Measurements from ENCODE around the gene PRKD2. TPM values are rescaled to one million over a fixed set of nuclear protein-coding genes. Genes with fewer than 3 reads are reported as not detected.
"Not testable (repeated sequence)": the region's sequence is repeated elsewhere in the genome, so short reads cannot be mapped to it uniquely, and the experiment has no call there.

PRKD2 gene
- total RNA-seq, 5 donors from 2014 or later (not counting 1 experiment from before 2014, with no cell fraction given), result 121 to 145 (median 138) TPM

DNA sequence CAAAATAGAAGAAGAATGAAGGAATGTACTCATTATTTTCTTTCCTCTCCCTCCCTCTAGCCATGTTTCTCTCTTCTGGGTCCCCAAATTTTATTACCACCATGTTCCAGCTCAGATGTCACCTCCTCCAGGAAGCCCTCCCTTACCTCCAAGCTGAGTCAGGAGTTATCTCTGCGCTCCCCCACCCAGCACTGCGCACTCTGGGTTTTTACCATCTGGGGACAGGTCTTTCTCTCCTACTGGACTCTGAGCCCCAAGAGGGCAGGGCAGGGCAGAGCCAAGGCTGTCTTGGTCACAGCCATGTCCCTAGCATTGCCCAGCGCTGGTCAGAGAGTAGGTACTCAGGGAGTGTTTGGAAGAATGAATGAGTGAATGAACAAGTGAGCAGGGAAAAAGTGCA is 83.8 kb downstream of the PRKD2 start:
- Histone ChIP-seq H3K36me3 (ENCODE audit: control insufficient read depth in 2 of 2, extremely low read depth in 1 of 2, insufficient read depth in 1 of 2, low read length in 1 of 2) (no peaks in the 10 kb centered on the region), H3K27me3 (replicated peaks in 1 of 2; ENCODE audit: control insufficient read depth in 2 of 2, extremely low read depth in 1 of 2, insufficient read depth in 2 of 2, low read length in 1 of 2) (peaks cover 0 to 46% of the 10 kb centered on the region in 2 experiments), H3K27ac (ENCODE audit: low read length) (peak overlapping the region; percentile 79), H3K4me3 (ENCODE audit: control insufficient read depth in 1 of 2, extremely low read depth in 1 of 2, low read length in 1 of 2) (peak overlapping the region in 1 of 2 donors; percentile 49), H3K9me3 (no peaks in the 10 kb centered on the region), H3K4me1 (ENCODE audit: control insufficient read depth in 1 of 2, extremely low read depth in 1 of 2, insufficient read depth in 2 of 2, low read length in 2 of 2) (peaks cover 20 to 40% of the 10 kb centered on the region in 2 experiments)
- DNase-seq, result no peak
- Mint-ChIP-seq H3K4me3 (peak overlapping the region in 2 of 3 donors; percentile 72 to 74), H3K4me1 (peaks cover 20 to 27% (median 23%) of the 10 kb centered on the region in 3 donors), H3K36me3 (no peaks in the 10 kb centered on the region), H3K27me3 (peaks cover 0 to 4% of the 10 kb centered on the region in 2 donors), H3K9me3 (no peaks in the 10 kb centered on the region), H3K27ac (peak overlapping the region in 1 of 2 donors; percentile 45)
- no peak for ATAC-seq (replicated peaks in 1 of 4)
- WGBS (ENCODE audit: insufficient coverage), result 79% methylated on average over 1 of the region's 3 CpGs
- ChIA-PET CTCF (interaction anchor here (0.6 to 2.2 kb wide), 5 partner anchors 18 to 28 kb away, joined by 3 to 12 read pairs (median 6); partner anchors contain the start of gene DACT3 (in 1 of the 2)), POLR2A (interaction anchor here in 1 of 2 donors (0.6 kb wide), 1 partner anchor 33 kb away, joined by 3 read pairs; no protein-coding TSS in a partner anchor)

- Histone ChIP-seq H3K27ac (ENCODE audit: low read length) (no peak overlapping the region), H3K4me3 (ENCODE audit: control insufficient read depth in 1 of 2, extremely low read depth in 1 of 2, low read length in 1 of 2) (no peak overlapping the region), H3K27me3 (replicated peaks in 1 of 2; ENCODE audit: control insufficient read depth in 2 of 2, extremely low read depth in 1 of 2, insufficient read depth in 2 of 2, low read length in 1 of 2) (peaks cover 0 to 51% of the 10 kb centered on the region in 2 experiments), H3K36me3 (ENCODE audit: control insufficient read depth in 2 of 2, extremely low read depth in 1 of 2, insufficient read depth in 1 of 2, low read length in 1 of 2) (no peaks in the 10 kb centered on the region), H3K9me3 (no peaks in the 10 kb centered on the region), H3K4me1 (ENCODE audit: control insufficient read depth in 1 of 2, extremely low read depth in 1 of 2, insufficient read depth in 2 of 2, low read length in 2 of 2) (peaks cover 17 to 31% of the 10 kb centered on the region in 2 experiments)
- Mint-ChIP-seq H3K27me3 (peaks cover 0 to 4% of the 10 kb centered on the region in 2 donors), H3K4me3 (no peak overlapping the region), H3K9me3 (no peaks in the 10 kb centered on the region), H3K27ac (no peak overlapping the region), H3K4me1 (peaks cover 23 to 32% (median 27%) of the 10 kb centered on the region in 3 donors), H3K36me3 (no peaks in the 10 kb centered on the region)
- CTCF ChIA-PET, result interaction anchor here in 1 of 2 donors (1.3 kb wide), 1 partner anchor 30 kb away, joined by 3 read pairs; the partner anchor contains the start of gene DACT3
- DNase-seq, result no peak
- POLR2A ChIA-PET, result interaction anchor here in 1 of 2 donors (0.7 kb wide), 1 partner anchor 102 kb away, joined by 3 read pairs; no protein-coding TSS in a partner anchor
- no peak for ATAC-seq (replicated peaks in 1 of 4)
- WGBS (ENCODE audit: insufficient coverage), result 83% methylated on average over 2 of the region's 6 CpGs
Observed at GRCh38 chr19:46631481-46631880, 85.4 kb downstream of the PRKD2 start.

DNA sequence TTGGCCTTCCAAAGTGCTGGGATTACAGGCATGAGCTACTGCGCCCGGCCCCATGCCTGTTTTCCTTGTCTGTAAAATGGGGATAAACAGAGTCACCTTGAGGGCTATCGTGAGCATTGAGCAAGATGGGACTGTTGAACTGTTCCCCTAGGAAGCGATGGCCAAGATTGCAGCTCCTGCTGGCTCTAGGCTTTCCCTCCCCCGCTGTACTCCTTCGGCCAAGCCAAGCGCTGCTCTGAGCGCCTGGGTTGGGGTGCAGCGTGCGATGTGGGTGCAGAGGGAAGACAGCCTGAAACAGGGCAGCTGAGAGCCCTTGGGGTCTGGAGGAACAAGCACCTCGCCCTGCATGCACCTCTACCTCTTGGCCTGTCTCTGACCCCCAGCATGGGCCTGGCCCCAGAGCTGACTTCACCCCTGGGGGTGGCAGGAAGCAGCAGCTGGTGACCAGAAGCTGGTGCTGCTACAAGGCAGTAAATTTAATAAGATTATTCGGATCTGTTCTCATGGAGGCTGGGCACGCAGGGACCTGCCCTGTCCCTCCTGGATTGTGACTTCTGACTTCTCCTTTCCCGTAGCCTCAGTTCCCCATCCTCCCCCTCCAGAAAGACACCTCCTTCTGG is 86.2 kb downstream of the PRKD2 start:
- Histone ChIP-seq H3K4me1 (ENCODE audit: control insufficient read depth in 1 of 2, extremely low read depth in 1 of 2, insufficient read depth in 2 of 2, low read length in 2 of 2) (peaks cover 14 to 26% of the 10 kb centered on the region in 2 experiments), H3K27me3 (replicated peaks in 1 of 2; ENCODE audit: control insufficient read depth in 2 of 2, extremely low read depth in 1 of 2, insufficient read depth in 2 of 2, low read length in 1 of 2) (peaks cover 0 to 55% of the 10 kb centered on the region in 2 experiments), H3K4me3 (ENCODE audit: control insufficient read depth in 1 of 2, extremely low read depth in 1 of 2, low read length in 1 of 2) (no peak overlapping the region), H3K27ac (ENCODE audit: low read length) (no peak overlapping the region), H3K9me3 (no peaks in the 10 kb centered on the region), H3K36me3 (ENCODE audit: control insufficient read depth in 2 of 2, extremely low read depth in 1 of 2, insufficient read depth in 1 of 2, low read length in 1 of 2) (no peaks in the 10 kb centered on the region)
- H3K4me1 Mint-ChIP-seq, result peaks cover 21 to 32% (median 25%) of the 10 kb centered on the region in 3 donors
- no peaks in the 10 kb centered on the region for H3K9me3 Mint-ChIP-seq
- ChIA-PET POLR2A (interaction anchor here in 1 of 2 donors (0.7 kb wide), 1 partner anchor 101 kb away, joined by 3 read pairs; no protein-coding TSS in a partner anchor), CTCF (interaction anchor here (0.7 to 1.3 kb wide), 3 partner anchors 19 to 92 kb away, joined by 3 to 5 read pairs (median 5); partner anchors contain the start of gene DACT3 (in 1 of the 2))
- H3K27me3 Mint-ChIP-seq, result peaks cover 0 to 4% of the 10 kb centered on the region in 2 donors
- WGBS (ENCODE audit: insufficient coverage), result 92% methylated on average over 12 of the region's 14 CpGs
- no peak overlapping the region for H3K27ac Mint-ChIP-seq
- no peak for DNase-seq
- no peak for ATAC-seq (replicated peaks in 1 of 4)
- no peak overlapping the region for H3K4me3 Mint-ChIP-seq
- H3K36me3 Mint-ChIP-seq, result no peaks in the 10 kb centered on the region

- Mint-ChIP-seq H3K4me3 (no peak overlapping the region), H3K9me3 (no peaks in the 10 kb centered on the region), H3K27ac (peak overlapping the region in 1 of 2 donors; percentile 66), H3K36me3 (no peaks in the 10 kb centered on the region), H3K27me3 (peaks cover 0 to 4% of the 10 kb centered on the region in 2 donors), H3K4me1 (peaks cover 24 to 41% (median 25%) of the 10 kb centered on the region in 3 donors)
- peaks cover 10 to 28% of the 10 kb centered on the region in 2 experiments for H3K4me1 ChIP-seq (ENCODE audit: control insufficient read depth in 1 of 2, extremely low read depth in 1 of 2, insufficient read depth in 2 of 2, low read length in 2 of 2)
- peaks cover 0 to 59% of the 10 kb centered on the region in 2 experiments for H3K27me3 ChIP-seq (replicated peaks in 1 of 2; ENCODE audit: control insufficient read depth in 2 of 2, extremely low read depth in 1 of 2, insufficient read depth in 2 of 2, low read length in 1 of 2)
- WGBS (ENCODE audit: insufficient coverage), result 93% methylated on average over 15 of the region's 15 CpGs
- no peak overlapping the region for H3K27ac ChIP-seq (ENCODE audit: low read length)
- H3K36me3 ChIP-seq (ENCODE audit: control insufficient read depth in 2 of 2, extremely low read depth in 1 of 2, insufficient read depth in 1 of 2, low read length in 1 of 2), result no peaks in the 10 kb centered on the region
- no peak overlapping the region for H3K4me3 ChIP-seq (ENCODE audit: control insufficient read depth in 1 of 2, extremely low read depth in 1 of 2, low read length in 1 of 2)
- ATAC-seq (replicated peaks in 1 of 4) (no peak), DNase-seq (no peak)
- ChIA-PET POLR2A (no interaction called here), CTCF (interaction anchor here in 1 of 2 donors (0.6 to 1.1 kb wide), 3 partner anchors 17 to 91 kb away, joined by 4 to 5 read pairs (median 5); no protein-coding TSS in a partner anchor)
- no peaks in the 10 kb centered on the region for H3K9me3 ChIP-seq
Observed at GRCh38 chr19:46629546-46630025, 87.3 kb downstream of the PRKD2 start.

DNA sequence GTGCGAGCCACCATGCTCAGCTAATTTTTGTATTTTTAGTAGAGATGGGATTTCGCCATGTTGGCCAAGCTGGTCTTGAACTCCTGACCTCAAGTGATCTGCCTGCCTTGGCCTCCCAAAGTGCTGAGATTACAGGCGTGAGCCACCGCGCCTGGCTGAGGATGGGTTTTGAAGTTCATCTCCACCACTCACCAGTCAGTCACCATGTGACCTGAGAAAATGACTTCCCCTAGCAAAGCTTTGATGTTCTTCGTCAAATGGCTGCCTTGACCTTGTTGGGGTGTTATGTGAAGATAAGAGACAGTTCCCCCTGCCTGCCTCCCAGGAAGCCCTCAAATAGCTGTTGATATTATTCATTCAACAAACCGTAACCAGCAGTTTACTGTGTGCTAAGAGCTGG is 87.9 kb downstream of the PRKD2 start:
- not testable (repeated sequence) for H3K4me3 ChIP-seq (ENCODE audit: control insufficient read depth in 1 of 2, extremely low read depth in 1 of 2, low read length in 1 of 2); H3K27ac ChIP-seq (ENCODE audit: low read length); DNase-seq; H3K4me3 Mint-ChIP-seq; H3K27me3 Mint-ChIP-seq; H3K36me3 ChIP-seq (ENCODE audit: control insufficient read depth in 2 of 2, extremely low read depth in 1 of 2, insufficient read depth in 1 of 2, low read length in 1 of 2); H3K9me3 Mint-ChIP-seq; H3K9me3 ChIP-seq; ATAC-seq (replicated peaks in 1 of 4); H3K27ac Mint-ChIP-seq; H3K36me3 Mint-ChIP-seq
- ChIA-PET POLR2A (interaction anchor here in 1 of 2 donors (0.6 kb wide), 1 partner anchor 1330 kb away, joined by 7 read pairs; no protein-coding TSS in a partner anchor), CTCF (interaction anchor here in 1 of 2 donors (0.6 kb wide), 1 partner anchor 39 kb away, joined by 4 read pairs; no protein-coding TSS in a partner anchor)
- peaks cover 0 to 54% of the 10 kb centered on the region in 2 experiments for H3K27me3 ChIP-seq (replicated peaks in 1 of 2; ENCODE audit: control insufficient read depth in 2 of 2, extremely low read depth in 1 of 2, insufficient read depth in 2 of 2, low read length in 1 of 2)
- H3K4me1 Mint-ChIP-seq, result peaks cover 25 to 46% (median 27%) of the 10 kb centered on the region in 3 donors
- H3K4me1 ChIP-seq (ENCODE audit: control insufficient read depth in 1 of 2, extremely low read depth in 1 of 2, insufficient read depth in 2 of 2, low read length in 2 of 2), result peaks cover 13 to 28% of the 10 kb centered on the region in 2 experiments
- WGBS (ENCODE audit: insufficient coverage), result no CpG with 5 or more reads among the region's 7 CpGs

DNA sequence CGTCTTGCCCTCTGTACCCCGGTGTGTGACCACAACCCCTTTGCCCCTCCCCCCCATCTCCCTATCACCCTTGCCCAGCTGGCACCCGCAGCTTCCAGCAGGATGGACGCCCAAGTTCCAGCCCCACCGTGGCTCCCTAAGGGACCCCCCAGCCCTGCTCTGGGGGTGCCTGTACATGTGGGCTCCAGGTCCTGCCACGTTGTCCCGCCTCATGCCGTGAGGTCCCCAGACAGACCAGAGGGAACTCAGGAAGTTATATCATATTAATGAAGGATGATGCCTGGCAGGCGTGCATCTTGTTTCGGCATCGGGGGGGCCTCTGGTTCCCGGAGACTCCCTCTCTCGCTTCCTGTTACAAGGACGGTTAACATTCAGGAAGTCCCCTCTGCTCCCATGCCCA is 90.5 kb downstream of the PRKD2 start:
- CTCF ChIA-PET, result no interaction called here
- Histone ChIP-seq H3K27ac (ENCODE audit: low read length) (no peak overlapping the region), H3K4me3 (ENCODE audit: control insufficient read depth in 1 of 2, extremely low read depth in 1 of 2, low read length in 1 of 2) (no peak overlapping the region), H3K36me3 (ENCODE audit: control insufficient read depth in 2 of 2, extremely low read depth in 1 of 2, insufficient read depth in 1 of 2, low read length in 1 of 2) (no peaks in the 10 kb centered on the region), H3K27me3 (replicated peaks in 1 of 2; ENCODE audit: control insufficient read depth in 2 of 2, extremely low read depth in 1 of 2, insufficient read depth in 2 of 2, low read length in 1 of 2) (peaks cover 0 to 43% of the 10 kb centered on the region in 2 experiments), H3K4me1 (ENCODE audit: control insufficient read depth in 1 of 2, extremely low read depth in 1 of 2, insufficient read depth in 2 of 2, low read length in 2 of 2) (peaks cover 20 to 37% of the 10 kb centered on the region in 2 experiments), H3K9me3 (no peaks in the 10 kb centered on the region)
- no peaks in the 10 kb centered on the region for H3K36me3 Mint-ChIP-seq
- no peak overlapping the region for H3K27ac Mint-ChIP-seq
- whole genome bisulfite sequencing (ENCODE audit: insufficient coverage), result 73% methylated on average over 9 of the region's 14 CpGs
- peak overlapping the region in 1 of 3 donors; percentile 16 for H3K4me3 Mint-ChIP-seq
- ATAC-seq (replicated peaks in 1 of 4), result no peak
- no peaks in the 10 kb centered on the region for H3K27me3 Mint-ChIP-seq
- peaks cover 25 to 45% (median 31%) of the 10 kb centered on the region in 3 donors for H3K4me1 Mint-ChIP-seq
- POLR2A ChIA-PET, result no interaction called here
- H3K9me3 Mint-ChIP-seq, result no peaks in the 10 kb centered on the region
- DNase-seq, result no peak

All from T-cell (primary cell).